Ramos (cell line): ENCODE results near the gene CHRM1.
"Not testable (repeated sequence)": the region's sequence is repeated elsewhere in the genome, so short reads cannot be mapped to it uniquely, and the experiment has no call there.

Experiments
- in situ Hi-C: fragments of 300-500 bp; cut with MboI; formaldehyde crosslinking; loops from one replicate; pipeline ENCODE4 v1.14.3; 2022; ENCODE audit warnings: low sequenced_read_pairs; ENCODE audit not compliant: unreplicated experiment

Gene CHRM1

GRCh38 chr11:62921201-62921572, at the start of gene CHRM1:
CHRM1 (minus strand) TSS chr11:62921363; CDS start chr11:62911100, 10,263 bp downstream.
- in situ Hi-C loops, result no loop called here

- in situ Hi-C loops, result no loop called here
Measured at GRCh38 chr11:62965574-62965973, 44.4 kb upstream of the CHRM1 start.

GRCh38 chr11:62962391-62962790, 41.2 kb upstream of the CHRM1 start:
- in situ Hi-C loops, result no loop called here

- in situ Hi-C loops, result no loop called here
Measured at GRCh38 chr11:62961017-62961570, 39.9 kb upstream of the CHRM1 start.

- in situ Hi-C loops, result no loop called here
Measured at GRCh38 chr11:62959422-62959980, 38.3 kb upstream of the CHRM1 start.

GRCh38 chr11:62958547-62959421, 37.6 kb upstream of the CHRM1 start:
- in situ Hi-C loops, result no loop called here

- in situ Hi-C loops, result no loop called here
Measured at GRCh38 chr11:62957147-62957546, 36.0 kb upstream of the CHRM1 start.

GRCh38 chr11:62954478-62954877, 33.3 kb upstream of the CHRM1 start:
- in situ Hi-C loops, result no loop called here

- in situ Hi-C loops, result no loop called here
Measured at GRCh38 chr11:62953811-62954210, 32.6 kb upstream of the CHRM1 start.

GRCh38 chr11:62948765-62949320, 27.7 kb upstream of the CHRM1 start:
- in situ Hi-C loops, result no loop called here

GRCh38 chr11:62945538-62945937, 24.4 kb upstream of the CHRM1 start:
- in situ Hi-C loops, result not testable (repeated sequence)

- in situ Hi-C loops, result not testable (repeated sequence)
Measured at GRCh38 chr11:62937528-62937927, 16.4 kb upstream of the CHRM1 start.

GRCh38 chr11:62934496-62934785, 13.3 kb upstream of the CHRM1 start:
- in situ Hi-C loops, result no loop called here

- in situ Hi-C loops, result no loop called here
Measured at GRCh38 chr11:62933750-62934495, 12.8 kb upstream of the CHRM1 start.

GRCh38 chr11:62933285-62933684, 12.1 kb upstream of the CHRM1 start:
- in situ Hi-C loops, result no loop called here

GRCh38 chr11:62931499-62932278, 10.5 kb upstream of the CHRM1 start:
- in situ Hi-C loops, result no loop called here

GRCh38 chr11:62930666-62931065, 9.5 kb upstream of the CHRM1 start:
- in situ Hi-C loops, result no loop called here

- in situ Hi-C loops, result no loop called here
Measured at GRCh38 chr11:62930157-62930556, 9.0 kb upstream of the CHRM1 start.

GRCh38 chr11:62928011-62928410, 6.8 kb upstream of the CHRM1 start:
- in situ Hi-C loops, result no loop called here
